ENCODE measurements around the gene DISP2.

DNA sequence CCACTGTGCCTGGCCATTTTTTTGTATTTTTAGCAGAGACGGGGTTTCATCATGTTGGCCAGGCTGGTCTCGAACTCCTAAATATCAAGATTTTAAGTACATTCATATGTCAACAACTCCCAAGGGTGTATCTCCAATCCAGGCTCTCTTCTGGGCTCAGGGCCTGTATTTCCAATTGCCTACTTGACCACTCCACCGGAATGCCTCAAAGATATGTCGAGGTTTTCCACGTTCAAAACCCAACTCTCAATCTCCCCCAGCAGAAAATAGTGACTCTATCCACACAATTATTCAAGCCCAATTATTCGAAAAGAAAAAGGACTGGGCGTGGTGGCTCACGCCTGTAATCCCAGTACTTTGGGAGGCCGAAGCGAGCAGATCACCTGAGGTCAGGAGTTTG, 22.6 kb downstream of the DISP2 start:
- no peak for TF ChIP-seq CREB1 (IDR thresholded peaks at IDR 0.05)
- TF ChIP-seq RFX5 (IDR thresholded peaks at IDR 0.05; ENCODE audit: borderline replicate concordance, low read depth, low read length) = no peak
- TF ChIP-seq, protein P1, sequence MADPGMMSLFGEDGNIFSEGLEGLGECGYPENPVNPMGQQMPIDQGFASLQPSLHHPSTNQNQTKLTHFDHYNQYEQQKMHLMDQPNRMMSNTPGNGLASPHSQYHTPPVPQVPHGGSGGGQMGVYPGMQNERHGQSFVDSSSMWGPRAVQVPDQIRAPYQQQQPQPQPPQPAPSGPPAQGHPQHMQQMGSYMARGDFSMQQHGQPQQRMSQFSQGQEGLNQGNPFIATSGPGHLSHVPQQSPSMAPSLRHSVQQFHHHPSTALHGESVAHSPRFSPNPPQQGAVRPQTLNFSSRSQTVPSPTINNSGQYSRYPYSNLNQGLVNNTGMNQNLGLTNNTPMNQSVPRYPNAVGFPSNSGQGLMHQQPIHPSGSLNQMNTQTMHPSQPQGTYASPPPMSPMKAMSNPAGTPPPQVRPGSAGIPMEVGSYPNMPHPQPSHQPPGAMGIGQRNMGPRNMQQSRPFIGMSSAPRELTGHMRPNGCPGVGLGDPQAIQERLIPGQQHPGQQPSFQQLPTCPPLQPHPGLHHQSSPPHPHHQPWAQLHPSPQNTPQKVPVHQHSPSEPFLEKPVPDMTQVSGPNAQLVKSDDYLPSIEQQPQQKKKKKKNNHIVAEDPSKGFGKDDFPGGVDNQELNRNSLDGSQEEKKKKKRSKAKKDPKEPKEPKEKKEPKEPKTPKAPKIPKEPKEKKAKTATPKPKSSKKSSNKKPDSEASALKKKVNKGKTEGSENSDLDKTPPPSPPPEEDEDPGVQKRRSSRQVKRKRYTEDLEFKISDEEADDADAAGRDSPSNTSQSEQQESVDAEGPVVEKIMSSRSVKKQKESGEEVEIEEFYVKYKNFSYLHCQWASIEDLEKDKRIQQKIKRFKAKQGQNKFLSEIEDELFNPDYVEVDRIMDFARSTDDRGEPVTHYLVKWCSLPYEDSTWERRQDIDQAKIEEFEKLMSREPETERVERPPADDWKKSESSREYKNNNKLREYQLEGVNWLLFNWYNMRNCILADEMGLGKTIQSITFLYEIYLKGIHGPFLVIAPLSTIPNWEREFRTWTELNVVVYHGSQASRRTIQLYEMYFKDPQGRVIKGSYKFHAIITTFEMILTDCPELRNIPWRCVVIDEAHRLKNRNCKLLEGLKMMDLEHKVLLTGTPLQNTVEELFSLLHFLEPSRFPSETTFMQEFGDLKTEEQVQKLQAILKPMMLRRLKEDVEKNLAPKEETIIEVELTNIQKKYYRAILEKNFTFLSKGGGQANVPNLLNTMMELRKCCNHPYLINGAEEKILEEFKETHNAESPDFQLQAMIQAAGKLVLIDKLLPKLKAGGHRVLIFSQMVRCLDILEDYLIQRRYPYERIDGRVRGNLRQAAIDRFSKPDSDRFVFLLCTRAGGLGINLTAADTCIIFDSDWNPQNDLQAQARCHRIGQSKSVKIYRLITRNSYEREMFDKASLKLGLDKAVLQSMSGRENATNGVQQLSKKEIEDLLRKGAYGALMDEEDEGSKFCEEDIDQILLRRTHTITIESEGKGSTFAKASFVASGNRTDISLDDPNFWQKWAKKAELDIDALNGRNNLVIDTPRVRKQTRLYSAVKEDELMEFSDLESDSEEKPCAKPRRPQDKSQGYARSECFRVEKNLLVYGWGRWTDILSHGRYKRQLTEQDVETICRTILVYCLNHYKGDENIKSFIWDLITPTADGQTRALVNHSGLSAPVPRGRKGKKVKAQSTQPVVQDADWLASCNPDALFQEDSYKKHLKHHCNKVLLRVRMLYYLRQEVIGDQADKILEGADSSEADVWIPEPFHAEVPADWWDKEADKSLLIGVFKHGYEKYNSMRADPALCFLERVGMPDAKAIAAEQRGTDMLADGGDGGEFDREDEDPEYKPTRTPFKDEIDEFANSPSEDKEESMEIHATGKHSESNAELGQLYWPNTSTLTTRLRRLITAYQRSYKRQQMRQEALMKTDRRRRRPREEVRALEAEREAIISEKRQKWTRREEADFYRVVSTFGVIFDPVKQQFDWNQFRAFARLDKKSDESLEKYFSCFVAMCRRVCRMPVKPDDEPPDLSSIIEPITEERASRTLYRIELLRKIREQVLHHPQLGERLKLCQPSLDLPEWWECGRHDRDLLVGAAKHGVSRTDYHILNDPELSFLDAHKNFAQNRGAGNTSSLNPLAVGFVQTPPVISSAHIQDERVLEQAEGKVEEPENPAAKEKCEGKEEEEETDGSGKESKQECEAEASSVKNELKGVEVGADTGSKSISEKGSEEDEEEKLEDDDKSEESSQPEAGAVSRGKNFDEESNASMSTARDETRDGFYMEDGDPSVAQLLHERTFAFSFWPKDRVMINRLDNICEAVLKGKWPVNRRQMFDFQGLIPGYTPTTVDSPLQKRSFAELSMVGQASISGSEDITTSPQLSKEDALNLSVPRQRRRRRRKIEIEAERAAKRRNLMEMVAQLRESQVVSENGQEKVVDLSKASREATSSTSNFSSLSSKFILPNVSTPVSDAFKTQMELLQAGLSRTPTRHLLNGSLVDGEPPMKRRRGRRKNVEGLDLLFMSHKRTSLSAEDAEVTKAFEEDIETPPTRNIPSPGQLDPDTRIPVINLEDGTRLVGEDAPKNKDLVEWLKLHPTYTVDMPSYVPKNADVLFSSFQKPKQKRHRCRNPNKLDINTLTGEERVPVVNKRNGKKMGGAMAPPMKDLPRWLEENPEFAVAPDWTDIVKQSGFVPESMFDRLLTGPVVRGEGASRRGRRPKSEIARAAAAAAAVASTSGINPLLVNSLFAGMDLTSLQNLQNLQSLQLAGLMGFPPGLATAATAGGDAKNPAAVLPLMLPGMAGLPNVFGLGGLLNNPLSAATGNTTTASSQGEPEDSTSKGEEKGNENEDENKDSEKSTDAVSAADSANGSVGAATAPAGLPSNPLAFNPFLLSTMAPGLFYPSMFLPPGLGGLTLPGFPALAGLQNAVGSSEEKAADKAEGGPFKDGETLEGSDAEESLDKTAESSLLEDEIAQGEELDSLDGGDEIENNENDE (IDR thresholded peaks at IDR 0.05; ENCODE audit: insufficient replicate concordance, low read length) = no peak
- no peak for TF ChIP-seq MAFK (IDR thresholded peaks at IDR 0.05; ENCODE audit: low read depth, low read length)
- TF ChIP-seq, protein P2, sequence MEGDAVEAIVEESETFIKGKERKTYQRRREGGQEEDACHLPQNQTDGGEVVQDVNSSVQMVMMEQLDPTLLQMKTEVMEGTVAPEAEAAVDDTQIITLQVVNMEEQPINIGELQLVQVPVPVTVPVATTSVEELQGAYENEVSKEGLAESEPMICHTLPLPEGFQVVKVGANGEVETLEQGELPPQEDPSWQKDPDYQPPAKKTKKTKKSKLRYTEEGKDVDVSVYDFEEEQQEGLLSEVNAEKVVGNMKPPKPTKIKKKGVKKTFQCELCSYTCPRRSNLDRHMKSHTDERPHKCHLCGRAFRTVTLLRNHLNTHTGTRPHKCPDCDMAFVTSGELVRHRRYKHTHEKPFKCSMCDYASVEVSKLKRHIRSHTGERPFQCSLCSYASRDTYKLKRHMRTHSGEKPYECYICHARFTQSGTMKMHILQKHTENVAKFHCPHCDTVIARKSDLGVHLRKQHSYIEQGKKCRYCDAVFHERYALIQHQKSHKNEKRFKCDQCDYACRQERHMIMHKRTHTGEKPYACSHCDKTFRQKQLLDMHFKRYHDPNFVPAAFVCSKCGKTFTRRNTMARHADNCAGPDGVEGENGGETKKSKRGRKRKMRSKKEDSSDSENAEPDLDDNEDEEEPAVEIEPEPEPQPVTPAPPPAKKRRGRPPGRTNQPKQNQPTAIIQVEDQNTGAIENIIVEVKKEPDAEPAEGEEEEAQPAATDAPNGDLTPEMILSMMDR (IDR thresholded peaks at IDR 0.05; ENCODE audit: control extremely low read depth in 1 of 3, insufficient read depth in 1 of 3, low read depth in 1 of 3, low read length in 3 of 3) = no peak
- no peak for TF ChIP-seq HDAC6 (IDR thresholded peaks at IDR 0.05; ENCODE audit: low read depth, low read length)
- no peak for TF ChIP-seq NANOG (IDR thresholded peaks at IDR 0.05; ENCODE audit: insufficient read depth, low read depth, low read length, poor library complexity, severe bottlenecking)
- no peak for TF ChIP-seq FOSL1 (IDR thresholded peaks at IDR 0.05; ENCODE audit: insufficient read depth, low read depth, low read length)

Data from H1 (cell line).